ENCODE data around the gene GSE1. TPM values are rescaled to one million over a fixed set of nuclear protein-coding genes. Genes with fewer than 3 reads are reported as not detected.
A peak's percentile ranks its signal among the peaks of the same experiment; 100 is the strongest.

Gene GSE1
- 27.5 and 28.8 TPM in 2 replicates for total RNA-seq

- peak; percentile 52 for DNase-seq
Measured at GRCh38 chr16:85612801-85613603, at the start of gene GSE1. Gene GSE1 (plus strand): TSS chr16:85613322. CDS start chr16:85613392, 70 bp downstream.

GRCh38 chr16:85563515-85564276 is 49.4 kb upstream of the GSE1 start:
- DNase-seq: peak; percentile 83

- DNase-seq: no peak
Measured at GRCh38 chr16:85564277-85565051, 48.7 kb upstream of the GSE1 start.

- no peak for DNase-seq
Measured at GRCh38 chr16:85565340-85565739, 47.8 kb upstream of the GSE1 start.

GRCh38 chr16:85565801-85566526 is 47.2 kb upstream of the GSE1 start:
- no peak for DNase-seq

- DNase-seq: no peak
Measured at GRCh38 chr16:85566561-85567100, 46.5 kb upstream of the GSE1 start.

- DNase-seq: no peak
Measured at GRCh38 chr16:85567101-85567866, 45.8 kb upstream of the GSE1 start.

- no peak for DNase-seq
Measured at GRCh38 chr16:85567935-85568334, 45.2 kb upstream of the GSE1 start.

- DNase-seq: no peak
Measured at GRCh38 chr16:85568519-85568918, 44.6 kb upstream of the GSE1 start.

- DNase-seq: no peak
Measured at GRCh38 chr16:85569039-85569614, 44.0 kb upstream of the GSE1 start.

GRCh38 chr16:85569615-85570212 is 43.4 kb upstream of the GSE1 start:
- DNase-seq: no peak

- no peak for DNase-seq
Measured at GRCh38 chr16:85570213-85570734, 42.8 kb upstream of the GSE1 start.

GRCh38 chr16:85570735-85571562 is 42.2 kb upstream of the GSE1 start:
- no peak for DNase-seq

GRCh38 chr16:85571563-85571812 is 41.6 kb upstream of the GSE1 start:
- DNase-seq: no peak

- no peak for DNase-seq
Measured at GRCh38 chr16:85571813-85572619, 41.1 kb upstream of the GSE1 start.

- no peak for DNase-seq
Measured at GRCh38 chr16:85573045-85573695, 40.0 kb upstream of the GSE1 start.

- DNase-seq: peak; percentile 72
Measured at GRCh38 chr16:85573696-85574641, 39.2 kb upstream of the GSE1 start.
